HG03108 (cell line): ENCODE data around the gene SLC13A3.

Source experiments
- ATAC-seq: cut with Tn5 transposase; IDR thresholded peaks from one replicate; pipeline ENCODE4 v1.9.1; 2021; ENCODE audit warnings: moderate library complexity; ENCODE audit not compliant: unreplicated experiment

SLC13A3 gene

DNA sequence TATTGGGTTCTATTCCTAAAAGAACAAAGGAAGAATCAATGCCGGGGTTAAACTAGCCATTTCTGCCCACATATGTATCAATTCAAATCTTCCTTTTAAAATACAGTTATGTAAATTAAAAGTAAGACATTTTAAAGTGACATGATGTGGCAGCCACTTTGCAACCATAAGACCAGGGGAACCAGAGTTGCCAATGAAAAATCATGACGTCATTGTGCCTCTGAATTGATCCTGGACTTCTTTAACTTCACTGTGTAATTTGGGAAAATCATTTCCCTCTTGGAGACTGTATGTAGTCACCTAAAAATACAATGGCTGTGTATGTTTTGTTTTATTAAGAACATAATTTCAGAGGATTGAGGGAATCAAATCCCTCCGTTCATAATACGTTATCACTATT is 42.2 kb downstream of the SLC13A3 start:
- no peak for ATAC-seq

DNA sequence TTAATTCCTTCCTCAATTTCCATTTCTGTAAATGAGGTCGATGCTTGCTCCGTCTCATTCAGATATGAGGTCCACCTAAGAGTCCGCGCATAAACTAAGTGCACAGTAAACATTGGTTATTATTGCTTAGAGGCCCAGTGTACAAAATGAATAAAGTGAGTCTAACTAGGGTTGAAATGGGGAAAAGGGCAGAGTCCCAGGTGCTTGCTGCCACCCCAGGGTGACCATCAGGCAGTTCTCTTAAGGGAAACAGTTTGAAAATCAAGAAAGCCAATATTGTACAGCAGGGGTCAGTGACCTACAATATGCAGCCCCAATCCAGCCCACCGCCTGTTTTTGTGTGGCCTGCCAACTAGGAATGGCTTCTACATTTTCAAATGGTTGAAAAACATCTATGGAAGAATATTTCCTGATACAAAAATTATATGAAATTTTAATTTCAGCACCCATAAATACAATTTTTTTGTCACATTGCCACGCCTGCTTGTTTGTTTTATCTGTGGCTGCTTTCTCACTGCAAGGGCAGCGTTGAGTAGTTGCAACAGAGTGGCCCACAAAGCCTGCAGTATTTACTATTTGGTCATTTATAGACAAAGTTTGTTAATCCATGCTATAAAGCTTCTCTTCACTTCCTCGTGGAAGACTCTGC is 43.3 kb downstream of the SLC13A3 start:
- no peak for ATAC-seq

GRCh38 chr20:46607191-46607848 is 43.9 kb downstream of the SLC13A3 start:
- ATAC-seq = no peak

DNA sequence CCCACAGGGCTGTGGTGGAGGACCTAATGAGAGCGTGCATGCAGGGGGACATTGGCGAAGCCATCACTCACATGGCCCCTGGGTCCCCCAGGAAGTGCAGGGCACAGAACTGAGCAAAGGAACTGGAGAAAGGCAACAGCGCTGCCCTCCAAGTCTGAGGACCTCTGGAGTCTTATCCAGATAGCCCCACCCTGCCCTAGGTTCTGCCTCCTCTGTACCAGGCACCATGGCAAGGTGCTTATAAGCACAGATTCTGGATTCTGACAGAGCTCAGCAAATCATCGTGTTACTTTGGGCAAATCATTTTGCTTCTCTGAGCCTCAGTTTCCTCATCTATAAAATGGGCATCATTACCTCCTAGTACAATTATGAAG is 44.5 kb downstream of the SLC13A3 start:
- no peak for ATAC-seq

GRCh38 chr20:46605978-46606816 is 45.1 kb downstream of the SLC13A3 start:
- no peak for ATAC-seq

DNA sequence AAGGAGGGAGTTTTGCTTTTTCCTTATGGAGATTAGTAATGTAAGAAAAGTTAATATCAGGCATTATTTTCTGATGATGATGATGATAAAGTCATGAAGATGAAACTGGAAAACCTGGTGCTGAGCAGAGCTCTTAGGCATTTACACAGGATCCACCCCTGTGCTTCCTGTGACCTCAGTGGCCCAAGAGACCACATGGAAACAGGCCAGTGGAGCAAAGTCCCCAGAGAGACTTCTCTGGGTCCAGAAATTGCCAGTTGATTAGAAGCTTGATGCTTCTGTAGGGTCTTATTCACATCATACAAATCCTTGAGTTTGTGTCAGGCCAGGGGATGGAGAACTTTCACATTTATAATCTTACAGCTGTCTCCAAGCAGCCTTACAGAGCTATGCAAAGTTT is 46.1 kb downstream of the SLC13A3 start:
- no peak for ATAC-seq

- ATAC-seq = no peak
These were observed 46.6 kb downstream of the SLC13A3 start for GRCh38 chr20:46604551-46605133.

DNA sequence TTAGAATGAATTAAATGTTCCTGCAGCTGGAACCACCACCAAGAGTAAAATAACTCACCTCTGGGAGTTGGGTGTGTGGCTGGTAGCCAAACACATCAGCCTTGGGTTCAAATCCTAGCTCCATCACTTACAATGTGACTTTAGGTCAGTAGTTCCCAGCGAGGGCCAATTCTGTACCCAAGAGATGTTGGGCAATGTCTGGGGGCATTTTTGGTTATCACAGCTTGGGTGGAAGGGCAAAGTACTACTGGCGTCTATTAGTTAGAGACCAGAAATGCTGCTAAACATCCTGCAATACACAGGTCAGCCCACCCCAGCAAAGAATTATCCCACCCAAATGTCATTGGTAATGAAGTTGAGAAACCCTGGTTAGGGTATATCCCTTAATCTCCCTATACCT is 48.8 kb downstream of the SLC13A3 start:
- ATAC-seq = no peak

- ATAC-seq = no peak
These were observed 49.6 kb downstream of the SLC13A3 start for GRCh38 chr20:46601603-46602122.

DNA sequence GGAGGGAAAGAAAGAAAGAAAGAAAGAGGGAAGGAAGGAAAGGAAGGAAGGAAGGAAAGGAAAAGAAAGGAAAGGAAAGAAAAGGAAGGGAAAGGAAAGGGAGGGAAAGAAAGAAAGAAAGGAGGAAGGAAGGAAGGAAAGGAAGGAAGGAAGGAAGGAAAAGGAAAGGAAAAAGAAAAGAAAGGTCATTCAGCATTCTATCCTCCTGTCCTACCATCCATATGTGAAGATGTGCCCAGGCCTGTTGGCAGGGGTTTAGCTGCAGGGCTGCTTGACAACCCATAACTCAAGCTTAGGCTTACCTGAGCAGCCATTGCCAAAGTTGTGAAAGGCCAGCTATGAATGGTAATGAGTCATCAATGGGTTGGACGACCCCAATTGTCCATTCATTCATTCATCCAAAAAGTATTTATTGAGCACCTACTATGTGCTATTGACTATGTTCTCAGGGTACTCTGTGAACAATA is 50.9 kb downstream of the SLC13A3 start:
- no peak for ATAC-seq

DNA sequence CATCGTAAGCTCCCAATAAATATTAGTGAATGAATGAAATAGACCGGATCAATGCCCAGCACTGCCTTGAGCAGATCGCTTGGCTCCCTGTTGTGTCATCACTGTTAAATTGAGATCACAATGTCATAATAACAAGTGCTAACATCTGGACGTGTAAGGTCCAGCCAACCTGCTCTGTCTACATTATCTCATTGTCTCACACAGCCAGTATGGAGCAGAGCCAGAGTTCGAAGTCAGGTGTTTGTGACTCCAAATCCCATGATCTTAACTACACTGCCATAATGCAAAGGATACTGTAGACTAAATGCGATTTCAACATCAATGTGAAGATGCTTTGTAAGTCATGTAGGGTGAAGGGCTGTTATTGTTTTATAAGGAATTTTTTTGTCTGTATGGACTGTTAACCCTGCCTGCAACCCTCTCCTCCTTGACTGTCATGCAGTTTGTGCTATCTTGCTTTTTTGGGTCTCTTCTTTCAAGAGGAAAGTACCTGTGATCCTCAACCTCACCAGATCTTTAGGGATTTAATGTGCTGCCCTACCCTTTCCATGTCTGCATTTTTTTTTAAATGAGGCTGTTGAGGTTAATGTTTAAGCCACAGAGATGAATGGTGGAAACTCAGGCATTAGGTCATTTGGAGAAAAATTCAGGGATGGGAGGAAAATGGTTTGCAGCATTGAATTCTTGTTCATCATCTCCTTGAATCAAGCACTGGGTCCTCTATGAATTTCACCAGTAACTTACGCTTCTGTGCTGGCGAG is 51.9 kb downstream of the SLC13A3 start:
- ATAC-seq = no peak

- ATAC-seq = no peak
These were observed 55.3 kb downstream of the SLC13A3 start for GRCh38 chr20:46595933-46596332.

DNA sequence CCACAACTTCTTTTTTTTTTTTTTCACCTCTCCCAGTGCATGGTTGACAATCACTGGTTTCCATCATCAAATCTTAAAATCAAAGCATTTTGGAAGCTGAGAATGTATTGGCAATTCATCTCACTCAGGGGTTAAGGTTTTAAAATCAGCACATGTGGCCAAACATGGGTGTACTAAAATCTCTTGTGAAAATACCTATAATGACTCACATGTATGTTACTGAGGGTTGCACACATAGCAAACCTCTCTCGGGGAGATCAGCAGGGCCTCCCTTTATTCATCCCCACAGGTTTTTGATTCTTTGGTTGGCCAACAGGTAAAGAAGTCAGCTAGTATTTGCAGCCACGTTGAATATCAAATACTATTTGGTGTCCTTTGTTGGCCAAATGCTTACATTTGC is 56.5 kb downstream of the SLC13A3 start:
- ATAC-seq = no peak

DNA sequence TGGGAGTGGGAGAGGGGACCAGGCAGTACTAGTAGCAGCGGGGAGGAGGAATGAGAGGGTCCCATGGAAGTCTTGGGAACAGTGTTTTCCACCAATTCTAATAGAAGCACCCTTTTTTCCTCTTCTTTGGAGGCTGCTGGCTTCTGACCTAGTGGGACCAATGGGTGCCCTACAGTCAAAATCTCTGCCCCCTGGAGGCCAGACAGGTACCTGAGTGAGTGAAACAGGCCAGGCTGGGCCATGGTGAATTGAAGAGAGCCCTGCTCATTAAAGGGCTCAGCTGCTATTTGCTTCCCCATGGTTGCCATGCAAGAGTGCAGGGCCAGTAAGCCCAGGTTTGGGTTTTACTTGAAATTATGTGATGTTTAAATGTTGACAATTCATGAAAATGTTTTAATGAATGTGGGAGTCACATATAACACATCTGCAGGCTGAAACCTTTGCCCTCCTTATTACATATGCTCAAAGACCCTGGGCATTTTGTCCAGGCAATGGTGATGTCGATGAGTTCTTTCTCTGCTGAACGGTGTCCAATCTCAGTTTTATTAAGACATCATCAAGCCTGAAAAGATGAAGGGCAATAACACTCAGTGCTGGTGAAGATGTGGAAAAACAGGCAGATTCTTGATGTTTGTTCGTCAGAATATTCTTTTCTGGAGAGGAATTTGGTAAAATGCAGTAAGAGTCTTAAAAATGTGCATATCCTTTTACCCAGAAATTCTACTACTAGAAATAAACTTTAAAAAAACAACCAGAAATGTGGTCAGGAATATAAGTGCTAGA is 58.5 kb downstream of the SLC13A3 start:
- ATAC-seq = no peak

- ATAC-seq = no peak
These were observed 60.8 kb downstream of the SLC13A3 start for GRCh38 chr20:46590443-46590842.

- ATAC-seq = no peak
These were observed 62.4 kb downstream of the SLC13A3 start for GRCh38 chr20:46588532-46589511.

- ATAC-seq = no peak
These were observed 63.3 kb downstream of the SLC13A3 start for GRCh38 chr20:46587986-46588385.

DNA sequence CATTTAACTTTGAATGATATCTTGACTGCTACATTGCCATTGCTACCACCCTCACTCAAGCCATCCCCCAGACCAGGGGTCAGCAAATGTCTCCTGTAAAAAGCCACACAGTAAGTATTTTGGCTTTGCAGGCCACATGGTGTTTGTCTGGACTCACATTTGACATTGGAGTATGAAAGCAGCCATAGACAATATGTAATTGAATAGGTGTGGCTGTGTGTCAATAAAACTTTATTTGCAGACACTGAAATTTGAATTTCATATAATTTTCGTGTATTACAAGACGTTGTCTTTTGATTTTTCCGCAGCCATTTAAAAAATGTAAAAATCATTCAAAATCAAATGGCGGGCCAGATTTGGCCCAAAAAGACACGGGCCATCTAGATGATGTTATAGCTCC is 64.5 kb downstream of the SLC13A3 start:
- no peak for ATAC-seq

GRCh38 chr20:46584508-46584907 is 66.8 kb downstream of the SLC13A3 start:
- no peak for ATAC-seq
